HG03469 (cell line): ENCODE measurements around the gene TAF11L14.
"Not testable (repeated sequence)": the region's sequence is repeated elsewhere in the genome, so short reads cannot be mapped to it uniquely, and the experiment has no call there.

ENCODE experiments used
- ATAC-seq: cut with Tn5 transposase; IDR thresholded peaks from one replicate; pipeline ENCODE4 v1.9.1; 2021; ENCODE audit warnings: mild to moderate bottlenecking, moderate library complexity, moderate number of reproducible peaks; ENCODE audit not compliant: unreplicated experiment

TAF11L14 gene

GRCh38 chr5:17634160-17634559 lies at the start of gene TAF11L14:
Gene TAF11L14 (plus strand): TSS chr5:17634460.
- no peak for ATAC-seq

- ATAC-seq, result not testable (repeated sequence)
These were observed 48.6 kb upstream of the TAF11L14 start, which contains the start of gene TAF11L7 for GRCh38 chr5:17585658-17586057. Gene TAF11L7 (minus strand): TSS chr5:17585758.

GRCh38 chr5:17590860-17591259 lies 43.4 kb upstream of the TAF11L14 start, which contains the start of gene TAF11L8:
Gene TAF11L8 (minus strand): TSS chr5:17590960.
- not testable (repeated sequence) for ATAC-seq

GRCh38 chr5:17594255-17594654 lies 40.0 kb upstream of the TAF11L14 start, which contains the start of gene TAF11L9:
Gene TAF11L9 (minus strand): TSS chr5:17594394.
- not testable (repeated sequence) for ATAC-seq

- ATAC-seq, result not testable (repeated sequence)
These were observed 36.5 kb upstream of the TAF11L14 start, which contains the start of gene TAF11L10 for GRCh38 chr5:17597728-17598127. Gene TAF11L10 (minus strand): TSS chr5:17597828.

- ATAC-seq, result not testable (repeated sequence)
These were observed 30.4 kb upstream of the TAF11L14 start, which contains the start of gene TAF11L11 for GRCh38 chr5:17603880-17604279. Gene TAF11L11 (plus strand): TSS chr5:17604183.

- ATAC-seq, result no peak
These were observed 29.3 kb upstream of the TAF11L14 start for GRCh38 chr5:17604951-17605350.

- not testable (repeated sequence) for ATAC-seq
These were observed 26.8 kb upstream of the TAF11L14 start for GRCh38 chr5:17607461-17607860.

GRCh38 chr5:17610092-17610491 lies 24.2 kb upstream of the TAF11L14 start, which contains the start of gene TAF11L12:
Gene TAF11L12 (plus strand): TSS chr5:17610392.
- not testable (repeated sequence) for ATAC-seq

- ATAC-seq, result no peak
These were observed 19.2 kb upstream of the TAF11L14 start for GRCh38 chr5:17614872-17615605.

- no peak for ATAC-seq
These were observed 14.9 kb upstream of the TAF11L14 start for GRCh38 chr5:17619354-17619753.

- no peak for ATAC-seq
These were observed 13.6 kb upstream of the TAF11L14 start for GRCh38 chr5:17620627-17621026.

- ATAC-seq, result no peak
These were observed 8.6 kb upstream of the TAF11L14 start for GRCh38 chr5:17625686-17626085.

GRCh38 chr5:17631788-17632187 lies 2.5 kb upstream of the TAF11L14 start, which contains the start of gene TAF11L13:
Gene TAF11L13 (plus strand): TSS chr5:17632088.
- not testable (repeated sequence) for ATAC-seq

- not testable (repeated sequence) for ATAC-seq
These were observed 15.0 kb downstream of the TAF11L14 start for GRCh38 chr5:17649232-17649631.

- ATAC-seq, result not testable (repeated sequence)
These were observed 21.0 kb downstream of the TAF11L14 start for GRCh38 chr5:17655201-17655759.

- no peak for ATAC-seq
These were observed 21.7 kb downstream of the TAF11L14 start for GRCh38 chr5:17655921-17656320.

- no peak for ATAC-seq
These were observed 28.9 kb downstream of the TAF11L14 start for GRCh38 chr5:17663182-17663581.

GRCh38 chr5:17665836-17666235 lies 31.6 kb downstream of the TAF11L14 start:
- ATAC-seq, result no peak

GRCh38 chr5:17666726-17667235 lies 32.5 kb downstream of the TAF11L14 start:
- no peak for ATAC-seq

- no peak for ATAC-seq
These were observed 36.1 kb downstream of the TAF11L14 start for GRCh38 chr5:17670353-17670752.
